Aorta (tissue), 5 donors: ENCODE results near the gene GPD2. TPM values are rescaled to one million over a fixed set of nuclear protein-coding genes. Genes with fewer than 3 reads are reported as not detected.
"Not testable (repeated sequence)": the region's sequence is repeated elsewhere in the genome, so short reads cannot be mapped to it uniquely, and the experiment has no call there.

Experiments
- ATAC-seq: fragments of 200-7000 bp; cut with Tn5 transposase; one replicate; pipeline ENCODE4 v1.9.1; 2022; ENCODE audit warnings: moderate library complexity; ENCODE audit not compliant: low FRiP score
- DNase-seq, 2 donors: peaks; one replicate each; pipeline ENCODE4 v3.0.0-alpha.2; 2020
- H3K27ac ChIP-seq, 2 donors: one replicate each; pipeline ENCODE4 v1.5.1; 2013; ENCODE audit warnings: low read length in 2 of 2, mild to moderate bottlenecking in 2 of 2, moderate library complexity in 2 of 2, control low read depth in 1 of 2, inconsistent platforms in 1 of 2, low read depth in 1 of 2
- H3K27me3 ChIP-seq, 2 donors: one replicate each; pipeline ENCODE4 v1.6.1; 2013; ENCODE audit warnings: control low read depth in 1 of 2, low read length in 1 of 2, mild to moderate bottlenecking in 1 of 2, moderate library complexity in 1 of 2; ENCODE audit not compliant: insufficient read depth in 2 of 2, control insufficient read depth in 1 of 2
- H3K36me3 ChIP-seq, 2 donors: one replicate each; pipeline ENCODE4 v1.6.1; 2013; ENCODE audit warnings: control low read depth in 1 of 2, low read length in 1 of 2, mild to moderate bottlenecking in 1 of 2; ENCODE audit not compliant: insufficient read depth in 2 of 2, control insufficient read depth in 1 of 2
- H3K4me1 ChIP-seq, 2 donors: one replicate each; pipeline ENCODE4 v1.6.1; 2013; ENCODE audit warnings: low read length in 2 of 2, control low read depth in 1 of 2, mild to moderate bottlenecking in 1 of 2, moderate library complexity in 1 of 2; ENCODE audit not compliant: insufficient read depth in 2 of 2, control insufficient read depth in 1 of 2
- H3K4me3 ChIP-seq, 2 donors: one replicate each; pipeline ENCODE4 v1.5.1; 2013; ENCODE audit warnings: low read length in 2 of 2, control low read depth in 1 of 2, mild to moderate bottlenecking in 1 of 2
- H3K9me3 ChIP-seq: one replicate; pipeline ENCODE4 v1.6.1; 2013; ENCODE audit warnings: mild to moderate bottlenecking, low read length; ENCODE audit not compliant: control insufficient read depth
- WGBS, 2 donors: extraction: QIAGEN DNeasy Blood & Tissue Kit; methylation state at CpG; one replicate each; pipeline ENCODE4 v1.1.7; 2013; 5-methylcytosine and 5-hydroxymethylcytosine counted together
- intact Hi-C, 2 donors: fragments of 100-400 bp; cut with DNase I; formaldehyde crosslinking; loops; one replicate each; pipeline versions ENCODE4 v1.14.2 to v1.15.0; 2022
- polyA plus RNA-seq, 2 donors: library from polyadenylated mRNA; stranded (reverse); fragments of 200-250 nt; gene quantifications; one replicate each; pipeline ENCODE4 v1.2.3, GENCODE V29; 2013
- total RNA-seq, 2 donors: library from RNA; stranded (reverse); fragmentation: NEBNext Ultra II Directional; extraction: Animal tissue kit (Norgen Biotek cat#: 25700); gene quantifications; one replicate each; pipeline ENCODE4 v1.2.1, GENCODE V29; 2021
- donor health status: healthy with polysubstance abuse.
- donor health status: Bipolar disorder and iron deficiency.
- donor health status: DM: no; HTN: no; CAD: no.
- donor health status: DM: no; HTN: no; CAD: no.
- donor health status: DM: yes; HTN: yes; CAD: no.

GPD2 gene
- total and polyA plus RNA-seq, 4 donors: 3.9 to 31.3 (median 13.9) TPM

DNA sequence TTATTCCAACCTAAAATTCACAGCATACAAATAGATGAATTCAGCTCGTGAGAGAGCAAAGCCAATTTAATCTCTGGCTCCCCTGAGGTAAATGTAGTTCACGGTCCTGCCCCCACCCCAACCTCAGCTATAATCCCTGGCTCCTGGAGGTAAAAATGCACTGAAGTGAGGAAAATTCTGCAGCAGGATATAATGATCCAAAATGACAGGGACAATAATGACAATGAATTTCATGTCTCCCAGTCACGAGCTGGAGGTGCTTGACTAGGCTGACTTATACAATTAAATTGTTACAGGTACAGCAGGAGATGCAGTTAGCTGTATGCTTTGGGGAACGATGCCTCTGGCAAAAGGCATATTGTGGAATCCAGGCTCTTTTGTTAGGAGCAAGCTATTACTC lies 82.0 kb downstream of the GPD2 start:
- intact Hi-C loops: no loop called here
- DNase-seq: no peak
- Histone ChIP-seq H3K36me3 (no peaks in the 10 kb centered on the region), H3K4me1 (no peaks in the 10 kb centered on the region), H3K4me3 (no peak overlapping the region), H3K27ac (no peak overlapping the region), H3K9me3 (no peaks in the 10 kb centered on the region), H3K27me3 (no peaks in the 10 kb centered on the region)
- WGBS, 2 donors: 92 to 94% methylated on average over 4 of the region's 4 CpGs
- no peak for ATAC-seq

DNA sequence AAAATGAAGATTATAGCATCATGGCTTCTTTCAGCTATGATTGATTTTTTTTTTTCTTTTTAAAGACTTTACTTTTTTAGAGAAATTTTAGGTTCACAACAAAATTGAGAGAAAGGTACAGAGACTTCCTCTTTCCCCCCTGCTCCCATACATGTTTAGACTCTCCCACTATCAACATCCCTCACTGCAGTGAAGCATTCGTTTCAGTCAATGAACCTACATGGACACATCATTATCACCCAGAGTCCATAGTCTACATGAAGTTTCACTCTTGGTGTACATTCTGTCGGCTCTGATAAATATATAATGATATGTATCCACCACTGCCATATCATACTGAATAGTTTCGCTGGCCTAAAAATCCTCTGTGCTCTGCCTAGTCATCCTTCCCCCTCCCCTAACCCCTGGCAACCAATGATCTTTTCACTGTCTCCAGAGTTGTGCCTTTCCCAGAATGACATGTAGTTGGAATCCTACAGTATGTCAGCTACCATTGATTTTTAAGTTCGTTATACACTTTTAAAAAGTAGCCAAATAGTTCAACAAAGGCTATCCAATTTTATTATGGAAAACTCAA lies 86.8 kb downstream of the GPD2 start:
- WGBS, 2 donors: 95 to 97% methylated on average over 4 of the region's 4 CpGs
- no peak for ATAC-seq
- no peak overlapping the region for H3K4me3 ChIP-seq
- H3K4me1 ChIP-seq: no peaks in the 10 kb centered on the region
- no peak for DNase-seq
- H3K36me3 ChIP-seq: no peaks in the 10 kb centered on the region
- no peaks in the 10 kb centered on the region for H3K27me3 ChIP-seq
- H3K9me3 ChIP-seq: no peaks in the 10 kb centered on the region
- intact Hi-C loops: loop anchor here in 1 of 2 donors (10.0 kb wide), 1 partner anchor 188 kb away; the partner anchor contains the start of gene NR4A2
- H3K27ac ChIP-seq: no peak overlapping the region

GRCh38 chr2:156526950-156527636 lies 90.9 kb downstream of the GPD2 start:
- ATAC-seq: no peak
- Histone ChIP-seq H3K4me3 (no peak overlapping the region), H3K4me1 (no peaks in the 10 kb centered on the region), H3K27me3 (no peaks in the 10 kb centered on the region), H3K36me3 (peaks cover 3 to 4% of the 10 kb centered on the region in 2 donors), H3K9me3 (no peaks in the 10 kb centered on the region), H3K27ac (no peak overlapping the region)
- WGBS, 2 donors: 91 to 93% methylated on average over 2 of the region's 2 CpGs
- DNase-seq: no peak
- intact Hi-C loops: loop anchor here in 1 of 2 donors (10.0 kb wide), 1 partner anchor 192 kb away; the partner anchor contains the start of gene NR4A2

DNA sequence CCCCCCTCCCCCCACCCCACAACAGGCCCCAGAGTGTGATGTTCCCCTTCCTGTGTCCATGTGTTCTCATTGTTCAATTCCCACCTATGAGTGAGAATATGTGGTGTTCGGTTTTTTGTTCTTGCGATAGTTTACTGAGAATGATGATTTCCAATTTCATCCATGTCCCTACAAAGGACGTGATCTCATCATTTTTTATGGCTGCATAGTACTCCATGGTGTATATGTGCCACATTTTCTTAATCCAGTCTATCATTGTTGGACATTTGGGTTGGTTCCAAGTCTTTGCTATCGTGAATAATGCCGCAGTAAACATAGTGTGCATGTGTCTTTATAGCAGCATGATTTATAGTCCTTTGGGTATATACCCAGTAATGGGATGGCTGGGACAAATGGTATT lies 92.4 kb downstream of the GPD2 start:
- H3K27ac ChIP-seq, ATAC-seq, H3K9me3 ChIP-seq, H3K4me1 ChIP-seq, H3K27me3 ChIP-seq, DNase-seq, H3K4me3 ChIP-seq, H3K36me3 ChIP-seq: not testable (repeated sequence)
- 91 to 92% methylated on average over 5 of the region's 5 CpGs for whole genome bisulfite sequencing, 2 donors
- intact Hi-C loops: loop anchor here in 1 of 2 donors (10.0 kb wide), 1 partner anchor 194 kb away; the partner anchor contains the start of gene NR4A2

DNA sequence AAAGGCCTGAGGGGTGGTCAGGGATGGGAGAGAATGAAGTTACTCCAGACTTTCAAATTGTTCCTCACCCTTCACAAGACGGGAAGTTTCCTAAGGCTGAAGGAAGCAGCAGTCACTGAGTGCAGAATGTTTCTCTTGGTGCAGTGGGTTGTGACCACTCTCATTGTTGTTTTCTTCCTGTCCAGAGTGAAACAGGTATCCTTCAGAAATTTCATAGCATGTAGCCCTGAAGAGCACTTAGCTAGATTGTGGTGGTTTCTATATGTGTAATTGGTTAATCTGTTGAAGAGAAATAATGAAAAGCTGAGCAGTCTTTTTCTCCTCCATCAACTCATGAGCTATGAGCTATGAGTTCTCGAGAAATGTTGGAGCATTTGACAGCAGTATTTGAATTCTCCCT lies 96.8 kb downstream of the GPD2 start:
- Histone ChIP-seq H3K27ac (no peak overlapping the region), H3K36me3 (peaks cover 3 to 4% of the 10 kb centered on the region in 2 donors), H3K4me3 (no peak overlapping the region), H3K4me1 (no peaks in the 10 kb centered on the region), H3K27me3 (no peaks in the 10 kb centered on the region), H3K9me3 (no peaks in the 10 kb centered on the region)
- DNase-seq: no peak
- no peak for ATAC-seq
- intact Hi-C loops: loop anchor here in 1 of 2 donors (10.0 kb wide), 1 partner anchor 88 kb away; no protein-coding TSS in a partner anchor
- WGBS, 2 donors: 97% methylated on average over 2 of the region's 2 CpGs

GRCh38 chr2:156536534-156536933 lies 100.4 kb downstream of the GPD2 start:
- intact Hi-C loops: loop anchor here in 1 of 2 donors (10.0 kb wide), 1 partner anchor 92 kb away; no protein-coding TSS in a partner anchor
- DNase-seq (no peak), ATAC-seq (no peak)
- H3K27ac ChIP-seq: no peak overlapping the region
- no peaks in the 10 kb centered on the region for H3K4me1 ChIP-seq
- H3K27me3 ChIP-seq: no peaks in the 10 kb centered on the region
- peaks cover 2% of the 10 kb centered on the region in 2 donors for H3K36me3 ChIP-seq
- H3K4me3 ChIP-seq: no peak overlapping the region
- WGBS, 2 donors: 95 to 97% methylated on average over 2 of the region's 2 CpGs
- H3K9me3 ChIP-seq: no peaks in the 10 kb centered on the region

DNA sequence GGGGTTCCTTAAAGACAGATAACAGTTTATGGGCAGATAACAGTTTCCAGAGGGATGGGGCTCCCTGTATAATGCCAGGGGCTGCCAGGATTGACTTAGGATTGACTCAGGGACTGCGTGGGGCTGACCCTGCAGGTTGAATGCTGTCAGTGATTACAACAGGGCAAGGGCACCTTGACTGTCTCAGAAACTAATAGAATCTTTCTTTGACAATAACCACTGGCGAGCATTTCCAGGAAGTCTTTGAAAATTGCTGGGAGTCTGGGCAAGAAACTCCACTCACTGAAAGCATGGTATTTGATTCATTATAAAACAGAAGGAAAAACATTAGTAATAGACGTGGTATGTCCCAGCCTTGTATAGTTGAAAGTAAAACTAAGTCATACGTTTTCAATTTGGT lies 101.0 kb downstream of the GPD2 start:
- Histone ChIP-seq H3K27me3 (no peaks in the 10 kb centered on the region), H3K4me3 (no peak overlapping the region), H3K9me3 (no peaks in the 10 kb centered on the region), H3K4me1 (no peaks in the 10 kb centered on the region), H3K27ac (no peak overlapping the region), H3K36me3 (no peaks in the 10 kb centered on the region)
- DNase-seq: no peak
- WGBS, 2 donors: 16 to 17% methylated on average over 4 of the region's 4 CpGs
- intact Hi-C loops: loop anchor here in 1 of 2 donors (10.0 kb wide), 1 partner anchor 92 kb away; no protein-coding TSS in a partner anchor
- no peak for ATAC-seq

- intact Hi-C loops: loop anchor here in 1 of 2 donors (10.0 kb wide), 1 partner anchor 93 kb away; no protein-coding TSS in a partner anchor
- no peaks in the 10 kb centered on the region for H3K4me1 ChIP-seq
- no peak for ATAC-seq
- WGBS, 2 donors: 98 to 99% methylated on average over 2 of the region's 2 CpGs
- no peak overlapping the region for H3K4me3 ChIP-seq
- no peaks in the 10 kb centered on the region for H3K27me3 ChIP-seq
- no peak for DNase-seq
- H3K9me3 ChIP-seq: no peaks in the 10 kb centered on the region
- no peak overlapping the region for H3K27ac ChIP-seq
- H3K36me3 ChIP-seq: no peaks in the 10 kb centered on the region
These were observed 101.9 kb downstream of the GPD2 start for GRCh38 chr2:156538083-156538504.
